ENCODE results near the gene SLC4A3.
A peak's percentile ranks its signal among the peaks of the same experiment; 100 is the strongest.

The SLC4A3 gene

GRCh38 chr2:219687272-219687671 is 59.8 kb downstream of the SLC4A3 start:
- ChIA-PET POLR2A (no interaction called here), CTCF (interaction anchor here (4.4 kb wide), 1 partner anchor 146 kb away, joined by 20 read pairs; no protein-coding TSS in a partner anchor)
- no peak for DNase-seq
- peaks cover 0 to 6% (median 0%) of the 10 kb centered on the region in 4 experiments for H3K4me1 ChIP-seq (ENCODE audit: control extremely low read depth in 1 of 4, control insufficient read depth in 4 of 4, insufficient read depth in 4 of 4, low read length in 3 of 4)
- peaks cover 0 to 27% (median 13%) of the 10 kb centered on the region in 5 experiments for H3K27me3 ChIP-seq (replicated peaks in 2 of 5; ENCODE audit: control insufficient read depth in 4 of 5, insufficient read depth in 5 of 5, low read length in 4 of 5)
- no peak overlapping the region for H3K27ac ChIP-seq (ENCODE audit: insufficient read depth in 1 of 2, low read depth in 1 of 2, low read length in 2 of 2, poor library complexity in 1 of 2, severe bottlenecking in 2 of 2)
- H3K36me3 ChIP-seq (ENCODE audit: control insufficient read depth in 4 of 4, insufficient read depth in 4 of 4, low read length in 3 of 4): no peaks in the 10 kb centered on the region
- WGBS (ENCODE audit: insufficient coverage): 50% methylated on average over 2 of the region's 3 CpGs
- no peak overlapping the region for H3K4me3 ChIP-seq (ENCODE audit: control insufficient read depth in 1 of 7, extremely low read depth in 1 of 7, insufficient read depth in 4 of 7, low read depth in 2 of 7, low read length in 6 of 7)
- no peaks in the 10 kb centered on the region for H3K9me3 ChIP-seq (ENCODE audit: control extremely low read depth in 1 of 5, control insufficient read depth in 4 of 5, insufficient read depth in 2 of 5, low read depth in 1 of 5, low read length in 4 of 5)

GRCh38 chr2:219687882-219688559 is 60.6 kb downstream of the SLC4A3 start:
- WGBS (ENCODE audit: insufficient coverage): 84% methylated on average over 10 of the region's 19 CpGs
- Histone ChIP-seq H3K36me3 (ENCODE audit: control insufficient read depth in 4 of 4, insufficient read depth in 4 of 4, low read length in 3 of 4) (no peaks in the 10 kb centered on the region), H3K9me3 (ENCODE audit: control extremely low read depth in 1 of 5, control insufficient read depth in 4 of 5, insufficient read depth in 2 of 5, low read depth in 1 of 5, low read length in 4 of 5) (peaks cover 0 to under 1% (median 0%) of the 10 kb centered on the region in 5 experiments), H3K27ac (ENCODE audit: insufficient read depth in 1 of 2, low read depth in 1 of 2, low read length in 2 of 2, poor library complexity in 1 of 2, severe bottlenecking in 2 of 2) (no peak overlapping the region), H3K27me3 (replicated peaks in 2 of 5; ENCODE audit: control insufficient read depth in 4 of 5, insufficient read depth in 5 of 5, low read length in 4 of 5) (peaks cover 0 to 23% (median 13%) of the 10 kb centered on the region in 5 experiments), H3K4me1 (ENCODE audit: control extremely low read depth in 1 of 4, control insufficient read depth in 4 of 4, insufficient read depth in 4 of 4, low read length in 3 of 4) (peaks cover 0 to 6% (median 0%) of the 10 kb centered on the region in 4 experiments), H3K4me3 (ENCODE audit: control insufficient read depth in 1 of 7, extremely low read depth in 1 of 7, insufficient read depth in 4 of 7, low read depth in 2 of 7, low read length in 6 of 7) (no peak overlapping the region)
- ChIA-PET POLR2A (no interaction called here), CTCF (interaction anchor here (1.8 to 4.4 kb wide), 4 partner anchors 14 to 151 kb away, joined by 4 to 22 read pairs (median 12); no protein-coding TSS in a partner anchor)
- DNase-seq: no peak

- POLR2A ChIA-PET: no interaction called here
- Histone ChIP-seq H3K4me1 (ENCODE audit: control extremely low read depth in 1 of 4, control insufficient read depth in 4 of 4, insufficient read depth in 4 of 4, low read length in 3 of 4) (peaks cover 0 to 6% (median 0%) of the 10 kb centered on the region in 4 experiments), H3K27ac (ENCODE audit: insufficient read depth in 1 of 2, low read depth in 1 of 2, low read length in 2 of 2, poor library complexity in 1 of 2, severe bottlenecking in 2 of 2) (no peak overlapping the region), H3K4me3 (ENCODE audit: control insufficient read depth in 1 of 7, extremely low read depth in 1 of 7, insufficient read depth in 4 of 7, low read depth in 2 of 7, low read length in 6 of 7) (no peak overlapping the region), H3K27me3 (replicated peaks in 2 of 5; ENCODE audit: control insufficient read depth in 4 of 5, insufficient read depth in 5 of 5, low read length in 4 of 5) (peaks cover 0 to 23% (median 16%) of the 10 kb centered on the region in 5 experiments), H3K36me3 (ENCODE audit: control insufficient read depth in 4 of 4, insufficient read depth in 4 of 4, low read length in 3 of 4) (no peaks in the 10 kb centered on the region), H3K9me3 (ENCODE audit: control extremely low read depth in 1 of 5, control insufficient read depth in 4 of 5, insufficient read depth in 2 of 5, low read depth in 1 of 5, low read length in 4 of 5) (peaks cover 0 to 4% (median 0%) of the 10 kb centered on the region in 5 experiments)
- CTCF ChIA-PET: interaction anchor here (0.6 to 4.4 kb wide), 9 partner anchors 13 to 1981 kb away, joined by 3 to 22 read pairs (median 4); partner anchors contain the start of genes CHPF and TMEM198
- no peak for DNase-seq
- 94% methylated on average over 18 of the region's 23 CpGs for WGBS (ENCODE audit: insufficient coverage)
Measured at GRCh38 chr2:219688560-219689445, 61.4 kb downstream of the SLC4A3 start.

- peak; percentile 57 to 84 (median 76) for DNase-seq
- 70% methylated on average over 10 of the region's 17 CpGs for WGBS (ENCODE audit: insufficient coverage)
- H3K27ac ChIP-seq (ENCODE audit: insufficient read depth in 1 of 2, low read depth in 1 of 2, low read length in 2 of 2, poor library complexity in 1 of 2, severe bottlenecking in 2 of 2): no peak overlapping the region
Measured at GRCh38 chr2:219689676-219690628, 62.5 kb downstream of the SLC4A3 start.

GRCh38 chr2:219691571-219691970 is 64.1 kb downstream of the SLC4A3 start:
- H3K9me3 ChIP-seq (ENCODE audit: control extremely low read depth in 1 of 5, control insufficient read depth in 4 of 5, insufficient read depth in 2 of 5, low read depth in 1 of 5, low read length in 4 of 5): peaks cover 0 to 4% (median 0%) of the 10 kb centered on the region in 5 experiments
- no peak overlapping the region for H3K4me3 ChIP-seq (ENCODE audit: control insufficient read depth in 1 of 7, extremely low read depth in 1 of 7, insufficient read depth in 4 of 7, low read depth in 2 of 7, low read length in 6 of 7)
- WGBS (ENCODE audit: insufficient coverage): 90% methylated on average over 9 of the region's 10 CpGs
- peaks cover 0 to 11% (median 11%) of the 10 kb centered on the region in 5 experiments for H3K27me3 ChIP-seq (replicated peaks in 2 of 5; ENCODE audit: control insufficient read depth in 4 of 5, insufficient read depth in 5 of 5, low read length in 4 of 5)
- H3K36me3 ChIP-seq (ENCODE audit: control insufficient read depth in 4 of 4, insufficient read depth in 4 of 4, low read length in 3 of 4): no peaks in the 10 kb centered on the region
- no peaks in the 10 kb centered on the region for H3K4me1 ChIP-seq (ENCODE audit: control extremely low read depth in 1 of 4, control insufficient read depth in 4 of 4, insufficient read depth in 4 of 4, low read length in 3 of 4)
- no peak for DNase-seq
- ChIA-PET CTCF (interaction anchor here (1.5 to 3.7 kb wide), 2 partner anchors 10 to 17 kb away, joined by 4 to 22 read pairs; no protein-coding TSS in a partner anchor), POLR2A (no interaction called here)
- H3K27ac ChIP-seq (ENCODE audit: insufficient read depth in 1 of 2, low read depth in 1 of 2, low read length in 2 of 2, poor library complexity in 1 of 2, severe bottlenecking in 2 of 2): no peak overlapping the region

More at GRCh38 chr2:219689676-219690628, 62.5 kb downstream of the SLC4A3 start:
- no peaks in the 10 kb centered on the region for H3K36me3 ChIP-seq (ENCODE audit: control insufficient read depth in 4 of 4, insufficient read depth in 4 of 4, low read length in 3 of 4)
- ChIA-PET CTCF (interaction anchor here (0.6 to 4.4 kb wide), 8 partner anchors 12 to 1980 kb away, joined by 3 to 22 read pairs (median 5); partner anchors contain the start of genes CHPF and TMEM198), POLR2A (no interaction called here)
- H3K9me3 ChIP-seq (ENCODE audit: control extremely low read depth in 1 of 5, control insufficient read depth in 4 of 5, insufficient read depth in 2 of 5, low read depth in 1 of 5, low read length in 4 of 5): peaks cover 0 to 4% (median 0%) of the 10 kb centered on the region in 5 experiments
- H3K27me3 ChIP-seq (replicated peaks in 2 of 5; ENCODE audit: control insufficient read depth in 4 of 5, insufficient read depth in 5 of 5, low read length in 4 of 5): peaks cover 0 to 19% (median 13%) of the 10 kb centered on the region in 5 experiments
- no peak overlapping the region for H3K4me3 ChIP-seq (ENCODE audit: control insufficient read depth in 1 of 7, extremely low read depth in 1 of 7, insufficient read depth in 4 of 7, low read depth in 2 of 7, low read length in 6 of 7)
- peaks cover 0 to 4% (median 0%) of the 10 kb centered on the region in 4 experiments for H3K4me1 ChIP-seq (ENCODE audit: control extremely low read depth in 1 of 4, control insufficient read depth in 4 of 4, insufficient read depth in 4 of 4, low read length in 3 of 4)
